ENCODE measurements around the gene ZDHHC1.
"Not testable (repeated sequence)": the region's sequence is repeated elsewhere in the genome, so short reads cannot be mapped to it uniquely, and the experiment has no call there.

The ZDHHC1 gene

DNA sequence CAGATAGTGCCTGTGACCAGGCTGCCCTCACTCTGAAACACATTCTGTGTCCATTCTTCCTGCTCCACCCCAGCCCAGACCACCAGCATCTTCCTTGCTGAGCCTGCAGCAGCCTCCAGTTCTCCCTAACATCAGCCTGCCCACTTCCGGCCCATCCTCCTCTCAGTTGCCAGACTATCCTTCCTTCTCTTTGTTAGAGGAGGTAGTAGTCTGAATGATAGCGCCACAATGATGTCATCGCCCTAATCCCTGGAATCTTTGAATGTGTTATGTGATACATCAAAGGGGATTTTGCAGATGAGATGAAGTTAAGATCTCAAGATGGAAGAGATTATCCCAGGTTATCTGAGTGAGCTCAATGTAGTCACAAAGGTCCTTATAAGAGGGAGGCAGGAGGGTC, 3.2 kb upstream of the ZDHHC1 start:
- H3K9ac ChIP-seq (ENCODE audit: low read length), result no peak overlapping the region
- peaks cover 4% of the 10 kb centered on the region; the same call in 1 of the 2 replicates for H3K79me2 ChIP-seq (ENCODE audit: low read length)
- peaks cover 10% of the 10 kb centered on the region for H3K27me3 ChIP-seq (ENCODE audit: low read depth, low read length)
- no peak overlapping the region for H3K4me2 ChIP-seq (ENCODE audit: low read length)
- no peaks in the 10 kb centered on the region for H4K20me1 ChIP-seq (ENCODE audit: insufficient read depth, low read length)
- H3K27ac ChIP-seq (ENCODE audit: low read length), result no peak overlapping the region
- TF ChIP-seq, protein P1, sequence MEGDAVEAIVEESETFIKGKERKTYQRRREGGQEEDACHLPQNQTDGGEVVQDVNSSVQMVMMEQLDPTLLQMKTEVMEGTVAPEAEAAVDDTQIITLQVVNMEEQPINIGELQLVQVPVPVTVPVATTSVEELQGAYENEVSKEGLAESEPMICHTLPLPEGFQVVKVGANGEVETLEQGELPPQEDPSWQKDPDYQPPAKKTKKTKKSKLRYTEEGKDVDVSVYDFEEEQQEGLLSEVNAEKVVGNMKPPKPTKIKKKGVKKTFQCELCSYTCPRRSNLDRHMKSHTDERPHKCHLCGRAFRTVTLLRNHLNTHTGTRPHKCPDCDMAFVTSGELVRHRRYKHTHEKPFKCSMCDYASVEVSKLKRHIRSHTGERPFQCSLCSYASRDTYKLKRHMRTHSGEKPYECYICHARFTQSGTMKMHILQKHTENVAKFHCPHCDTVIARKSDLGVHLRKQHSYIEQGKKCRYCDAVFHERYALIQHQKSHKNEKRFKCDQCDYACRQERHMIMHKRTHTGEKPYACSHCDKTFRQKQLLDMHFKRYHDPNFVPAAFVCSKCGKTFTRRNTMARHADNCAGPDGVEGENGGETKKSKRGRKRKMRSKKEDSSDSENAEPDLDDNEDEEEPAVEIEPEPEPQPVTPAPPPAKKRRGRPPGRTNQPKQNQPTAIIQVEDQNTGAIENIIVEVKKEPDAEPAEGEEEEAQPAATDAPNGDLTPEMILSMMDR (IDR thresholded peaks at IDR 0.05; ENCODE audit: low read depth, low read length), result no peak
- TF ChIP-seq EZH2phosphoT487 (IDR thresholded peaks at IDR 0.05; ENCODE audit: low read depth), result no peak
- no peak overlapping the region for H3K4me3 ChIP-seq (ENCODE audit: low read length)
- H2AFZ ChIP-seq (ENCODE audit: low read depth, low read length), result no peak overlapping the region
- no peaks in the 10 kb centered on the region for H3K9me3 ChIP-seq (ENCODE audit: insufficient read depth, low read length)
- peaks cover 9% of the 10 kb centered on the region for H3K4me1 ChIP-seq (ENCODE audit: low read length)
- no peaks in the 10 kb centered on the region for H3K36me3 ChIP-seq (replicated peaks; ENCODE audit: low read depth, low read length)

- no peaks in the 10 kb centered on the region for H3K9me3 ChIP-seq (ENCODE audit: insufficient read depth, low read length)
- no peak overlapping the region for H3K4me3 ChIP-seq (ENCODE audit: low read length)
- H4K20me1 ChIP-seq (ENCODE audit: insufficient read depth, low read length), result no peaks in the 10 kb centered on the region
- TF ChIP-seq, protein P1 (IDR thresholded peaks at IDR 0.05; ENCODE audit: low read depth, low read length), result no peak
- no peak for TF ChIP-seq EZH2phosphoT487 (IDR thresholded peaks at IDR 0.05; ENCODE audit: low read depth)
- no peak overlapping the region for H3K27ac ChIP-seq (ENCODE audit: low read length)
- H3K9ac ChIP-seq (ENCODE audit: low read length), result no peak overlapping the region
- H3K36me3 ChIP-seq (replicated peaks; ENCODE audit: low read depth, low read length), result no peaks in the 10 kb centered on the region
- H3K4me1 ChIP-seq (ENCODE audit: low read length), result peaks cover 17% of the 10 kb centered on the region
- no peaks in the 10 kb centered on the region for H3K27me3 ChIP-seq (ENCODE audit: low read depth, low read length)
- no peak overlapping the region for H2AFZ ChIP-seq (ENCODE audit: low read depth, low read length)
- peaks cover 4% of the 10 kb centered on the region; the same call in 1 of the 2 replicates for H3K79me2 ChIP-seq (ENCODE audit: low read length)
- H3K4me2 ChIP-seq (ENCODE audit: low read length), result no peak overlapping the region
These were observed 1.2 kb upstream of the ZDHHC1 start for GRCh38 chr16:67417333-67418061.

DNA sequence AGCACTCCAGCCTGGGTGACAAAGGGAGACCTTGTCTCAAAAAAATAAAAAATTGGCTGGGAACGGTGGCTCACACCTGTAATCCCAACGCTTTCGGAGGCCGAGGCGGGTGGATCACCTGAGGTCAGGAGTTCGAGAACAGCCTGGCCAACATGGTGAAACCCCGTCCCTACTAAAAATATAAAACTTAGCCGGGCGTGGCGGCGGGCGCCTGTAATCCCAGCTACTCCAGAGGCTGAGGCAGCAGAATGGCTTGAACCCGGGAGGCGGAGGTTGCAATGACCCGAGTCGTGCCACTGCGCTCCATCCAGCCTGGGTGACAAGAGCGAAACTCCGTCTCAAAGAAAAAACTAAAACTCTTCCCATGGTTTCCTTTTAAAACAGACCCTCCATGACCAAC, 856 bp downstream of the ZDHHC1 start:
- not testable (repeated sequence) for H3K27ac ChIP-seq (ENCODE audit: low read length); H2AFZ ChIP-seq (ENCODE audit: low read depth, low read length); H4K20me1 ChIP-seq (ENCODE audit: insufficient read depth, low read length); H3K79me2 ChIP-seq (ENCODE audit: low read length); H3K9me3 ChIP-seq (ENCODE audit: insufficient read depth, low read length); H3K27me3 ChIP-seq (ENCODE audit: low read depth, low read length); H3K36me3 ChIP-seq (replicated peaks; ENCODE audit: low read depth, low read length)
- peak overlapping the region; percentile 87 for H3K4me3 ChIP-seq (ENCODE audit: low read length)
- H3K4me2 ChIP-seq (ENCODE audit: low read length), result peak overlapping the region; percentile 86
- peaks cover 17% of the 10 kb centered on the region for H3K4me1 ChIP-seq (ENCODE audit: low read length)
- H3K9ac ChIP-seq (ENCODE audit: low read length), result peak overlapping the region; percentile 75

GRCh38 chr16:67413978-67414911, 2.0 kb downstream of the ZDHHC1 start:
- Histone ChIP-seq H4K20me1 (ENCODE audit: insufficient read depth, low read length) (no peaks in the 10 kb centered on the region), H3K36me3 (replicated peaks; ENCODE audit: low read depth, low read length) (no peaks in the 10 kb centered on the region), H3K4me1 (ENCODE audit: low read length) (peaks cover 17% of the 10 kb centered on the region), H2AFZ (ENCODE audit: low read depth, low read length) (no peak overlapping the region), H3K9ac (ENCODE audit: low read length) (no peak overlapping the region), H3K4me3 (ENCODE audit: low read length) (no peak overlapping the region), H3K27ac (ENCODE audit: low read length) (no peak overlapping the region), H3K79me2 (ENCODE audit: low read length) (peaks cover 4% of the 10 kb centered on the region; the same call in 1 of the 2 replicates), H3K27me3 (ENCODE audit: low read depth, low read length) (no peaks in the 10 kb centered on the region), H3K9me3 (ENCODE audit: insufficient read depth, low read length) (no peaks in the 10 kb centered on the region), H3K4me2 (ENCODE audit: low read length) (no peak overlapping the region)
- no peak for TF ChIP-seq EZH2phosphoT487 (IDR thresholded peaks at IDR 0.05; ENCODE audit: low read depth)
- TF ChIP-seq, protein P1 (IDR thresholded peaks at IDR 0.05; ENCODE audit: low read depth, low read length), result no peak

Measured in OCI-LY3 (cell line).